ENCODE results near the gene SPATA7.
"Not testable (repeated sequence)": the region's sequence is repeated elsewhere in the genome, so short reads cannot be mapped to it uniquely, and the experiment has no call there.

The SPATA7 gene

DNA sequence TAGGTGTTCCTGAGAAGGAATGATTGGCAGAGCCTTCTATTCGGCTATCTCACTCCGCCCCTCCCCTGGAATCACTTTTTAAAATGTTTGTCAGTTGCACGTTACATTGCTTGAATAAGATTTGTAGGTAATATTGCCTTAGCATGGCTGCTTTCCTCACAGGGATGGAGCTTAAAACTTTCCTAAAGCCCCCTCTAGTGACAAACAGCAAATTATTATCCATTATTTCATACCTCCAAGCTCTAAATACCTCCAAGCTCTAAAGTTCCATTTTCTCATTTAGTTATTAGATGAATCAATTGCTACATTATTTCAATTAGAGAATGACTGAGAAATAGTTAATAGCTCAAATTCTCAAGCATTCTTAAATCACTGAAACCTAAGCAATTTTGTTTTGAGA, 5.1 kb upstream of the SPATA7 start:
- H3K4me3 ChIP-seq (ENCODE audit: low read depth, low read length): no peak overlapping the region
- TF ChIP-seq, protein P1, sequence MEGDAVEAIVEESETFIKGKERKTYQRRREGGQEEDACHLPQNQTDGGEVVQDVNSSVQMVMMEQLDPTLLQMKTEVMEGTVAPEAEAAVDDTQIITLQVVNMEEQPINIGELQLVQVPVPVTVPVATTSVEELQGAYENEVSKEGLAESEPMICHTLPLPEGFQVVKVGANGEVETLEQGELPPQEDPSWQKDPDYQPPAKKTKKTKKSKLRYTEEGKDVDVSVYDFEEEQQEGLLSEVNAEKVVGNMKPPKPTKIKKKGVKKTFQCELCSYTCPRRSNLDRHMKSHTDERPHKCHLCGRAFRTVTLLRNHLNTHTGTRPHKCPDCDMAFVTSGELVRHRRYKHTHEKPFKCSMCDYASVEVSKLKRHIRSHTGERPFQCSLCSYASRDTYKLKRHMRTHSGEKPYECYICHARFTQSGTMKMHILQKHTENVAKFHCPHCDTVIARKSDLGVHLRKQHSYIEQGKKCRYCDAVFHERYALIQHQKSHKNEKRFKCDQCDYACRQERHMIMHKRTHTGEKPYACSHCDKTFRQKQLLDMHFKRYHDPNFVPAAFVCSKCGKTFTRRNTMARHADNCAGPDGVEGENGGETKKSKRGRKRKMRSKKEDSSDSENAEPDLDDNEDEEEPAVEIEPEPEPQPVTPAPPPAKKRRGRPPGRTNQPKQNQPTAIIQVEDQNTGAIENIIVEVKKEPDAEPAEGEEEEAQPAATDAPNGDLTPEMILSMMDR (IDR thresholded peaks at IDR 0.05; ENCODE audit: low read depth, low read length, missing control alignments): peak; percentile 6
- no peak for DNase-seq (ENCODE audit: low read depth)

DNA sequence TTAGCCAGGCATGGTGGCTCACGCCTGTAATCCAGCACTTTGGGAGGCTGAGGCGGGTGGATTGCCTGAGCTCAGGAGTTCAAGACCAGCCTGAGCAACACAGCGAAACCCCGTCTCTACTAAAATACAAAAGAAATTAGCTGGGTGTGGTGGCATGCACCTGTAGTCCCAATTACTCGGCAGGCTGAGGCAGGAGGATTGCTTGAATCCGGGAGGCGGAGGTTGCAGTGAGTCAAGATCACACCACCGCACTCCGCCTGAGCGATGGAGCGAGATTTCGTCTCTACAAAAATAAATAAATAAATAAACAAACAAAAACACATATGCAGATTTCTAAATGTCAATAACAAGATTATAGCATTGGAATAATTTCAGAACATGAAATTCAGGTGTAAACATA, 3.8 kb upstream of the SPATA7 start:
- not testable (repeated sequence) for DNase-seq (ENCODE audit: low read depth); H3K4me3 ChIP-seq (ENCODE audit: low read depth, low read length)

DNA sequence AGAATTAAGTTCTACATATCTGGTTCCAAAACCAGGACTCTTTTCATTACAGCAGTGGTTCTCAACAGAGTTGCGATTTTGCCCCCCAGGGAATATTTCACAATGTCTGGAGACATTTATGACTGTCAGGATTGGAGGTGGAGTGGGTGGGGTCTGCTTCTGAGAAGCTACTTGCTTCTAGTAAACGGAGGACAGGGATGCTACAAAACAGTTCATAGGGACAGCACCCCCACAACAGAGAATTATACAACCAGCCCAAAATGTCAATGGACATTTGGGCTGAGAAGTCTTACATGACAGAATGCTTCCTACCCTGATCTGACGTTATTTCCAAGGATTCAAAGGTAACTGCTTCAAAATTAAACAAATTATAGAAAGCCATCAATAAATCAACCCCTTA, 739 bp upstream of the SPATA7 start:
- no peak for DNase-seq (ENCODE audit: low read depth)
- TF ChIP-seq, protein P1 (IDR thresholded peaks at IDR 0.05; ENCODE audit: low read depth, low read length, missing control alignments): no peak
- peak overlapping the region; percentile 75; the same call in 1 of the 2 replicates for H3K4me3 ChIP-seq (ENCODE audit: low read depth, low read length)

DNA sequence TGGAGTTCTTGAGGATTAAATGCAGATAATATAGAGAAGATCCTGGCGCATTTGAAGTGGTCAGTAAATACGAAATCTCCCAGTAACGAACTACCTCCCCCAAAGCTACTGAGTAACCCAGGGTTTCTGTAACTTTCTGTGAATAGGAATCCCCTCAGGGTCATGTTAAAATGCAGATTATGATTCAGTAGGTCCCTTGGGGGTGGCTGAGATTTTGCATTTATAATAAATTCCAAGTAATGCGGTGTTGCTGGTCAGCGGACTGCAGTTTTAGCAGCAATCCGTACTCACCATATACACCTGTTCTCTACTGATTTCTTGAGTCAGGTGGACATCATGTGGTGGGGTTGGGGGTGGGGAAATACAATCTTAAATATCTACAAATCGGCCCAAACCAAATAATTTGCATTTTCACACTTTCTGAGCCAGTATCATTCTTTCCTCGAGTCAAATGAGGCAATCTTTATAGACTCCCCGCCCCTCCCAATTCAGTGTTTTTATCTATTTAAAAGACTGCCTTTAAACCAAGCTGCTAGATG, 868 bp downstream of the SPATA7 start:
- H3K4me3 ChIP-seq (ENCODE audit: low read depth, low read length): peak overlapping the region; percentile 75
- no peak for DNase-seq (ENCODE audit: low read depth)
- TF ChIP-seq, protein P1 (IDR thresholded peaks at IDR 0.05; ENCODE audit: low read depth, low read length, missing control alignments): no peak

DNA sequence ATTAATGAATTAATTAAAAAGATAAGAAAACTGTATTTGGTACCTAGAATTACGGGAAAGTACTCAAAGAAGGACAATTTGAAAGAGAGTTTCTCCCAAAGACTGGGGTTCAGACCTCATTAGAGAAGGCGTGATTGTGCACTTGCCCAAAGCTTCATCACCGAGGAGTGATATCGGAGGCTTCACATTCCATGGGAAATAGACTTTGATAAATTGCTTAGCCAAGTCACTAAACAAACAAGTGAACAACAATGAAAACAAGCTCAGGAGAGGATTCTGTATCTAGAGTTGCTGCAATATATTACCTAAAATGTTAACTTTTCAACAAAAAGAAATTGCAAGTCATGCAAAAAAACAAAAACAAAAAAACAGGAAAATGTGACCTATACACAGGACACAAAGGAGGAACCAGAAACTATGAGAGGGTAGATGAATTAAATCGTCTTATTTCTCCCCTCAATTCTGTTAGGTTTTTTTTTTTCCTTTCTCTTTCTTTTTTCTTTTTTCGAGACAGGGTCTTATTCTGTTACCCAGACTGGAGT, 3.4 kb downstream of the SPATA7 start:
- H3K4me3 ChIP-seq (ENCODE audit: low read depth, low read length): no peak overlapping the region
- TF ChIP-seq, protein P1 (IDR thresholded peaks at IDR 0.05; ENCODE audit: low read depth, low read length, missing control alignments): no peak
- no peak for DNase-seq (ENCODE audit: low read depth)

DNA sequence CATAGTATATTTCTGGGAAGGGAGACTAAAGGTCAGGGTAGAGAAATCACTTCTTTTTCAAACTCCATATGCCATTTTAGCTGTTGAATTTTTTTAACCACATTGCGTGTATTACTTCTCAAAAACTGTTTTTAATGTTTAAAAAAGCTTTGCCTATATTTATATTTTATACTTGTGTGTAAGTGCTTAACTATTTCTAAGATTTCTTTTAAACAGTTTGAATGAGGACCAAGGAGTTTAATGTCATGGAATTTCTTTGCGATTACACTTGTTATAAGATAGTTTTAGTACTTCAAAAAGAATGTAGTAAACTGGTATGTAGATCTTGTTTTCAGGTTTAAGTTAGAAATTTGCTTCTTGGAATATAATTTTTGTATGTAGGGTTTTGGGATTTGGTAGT, 7.2 kb downstream of the SPATA7 start:
- no peak overlapping the region for H3K4me3 ChIP-seq (ENCODE audit: low read depth, low read length)
- DNase-seq (ENCODE audit: low read depth): no peak
- TF ChIP-seq, protein P1 (IDR thresholded peaks at IDR 0.05; ENCODE audit: low read depth, low read length, missing control alignments): no peak

DNA sequence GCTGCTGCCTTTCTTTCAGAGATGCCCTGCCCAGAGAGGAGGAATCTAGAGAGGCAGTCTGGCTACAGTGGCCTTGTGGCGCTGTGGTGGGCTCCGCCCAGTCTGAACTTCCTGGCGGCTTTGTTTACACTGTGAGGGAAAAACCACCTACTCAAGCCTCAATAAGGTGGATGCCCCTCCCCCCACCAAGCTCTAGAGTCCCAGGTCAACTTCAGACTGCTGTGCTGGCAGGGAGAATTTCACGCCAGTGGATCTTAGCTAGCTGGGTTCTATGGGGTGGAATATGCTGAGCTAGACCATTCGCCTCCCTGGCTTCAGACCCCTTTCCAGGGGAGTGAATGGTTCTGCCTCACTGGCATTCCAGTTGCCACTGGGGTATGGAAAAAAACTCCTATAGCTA, 25.6 kb downstream of the SPATA7 start:
- DNase-seq (ENCODE audit: low read depth): no peak
- no peak overlapping the region for H3K4me3 ChIP-seq (ENCODE audit: low read depth, low read length)
- TF ChIP-seq, protein P1 (IDR thresholded peaks at IDR 0.05; ENCODE audit: low read depth, low read length, missing control alignments): no peak

Measured in GM12864 (cell line).